ENCODE results near the gene HIVEP3. TPM values are rescaled to one million over a fixed set of nuclear protein-coding genes. Genes with fewer than 3 reads are reported as not detected.

Gene HIVEP3
- total RNA-seq, 1 donor, result 1.2 TPM

DNA sequence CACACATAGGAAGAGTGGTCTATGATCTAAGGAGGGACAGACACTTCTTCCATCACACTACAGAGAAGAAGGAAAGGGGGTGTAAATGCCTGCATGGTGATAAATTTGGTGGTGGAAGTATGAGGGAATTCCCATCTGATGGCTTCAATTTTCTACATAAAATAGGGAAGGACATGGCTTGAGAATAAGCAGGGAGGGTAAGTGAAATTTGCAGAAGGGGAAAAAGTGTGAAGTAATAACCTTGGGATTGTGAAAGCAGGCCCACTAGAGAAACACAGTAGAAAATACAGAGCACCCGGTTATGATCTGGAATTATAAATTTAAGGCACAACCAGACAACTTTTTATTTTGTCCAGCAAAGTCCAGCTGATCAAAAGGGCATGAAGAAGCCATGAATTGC is 22.7 kb upstream of the HIVEP3 start:
- TF ChIP-seq, protein P1, sequence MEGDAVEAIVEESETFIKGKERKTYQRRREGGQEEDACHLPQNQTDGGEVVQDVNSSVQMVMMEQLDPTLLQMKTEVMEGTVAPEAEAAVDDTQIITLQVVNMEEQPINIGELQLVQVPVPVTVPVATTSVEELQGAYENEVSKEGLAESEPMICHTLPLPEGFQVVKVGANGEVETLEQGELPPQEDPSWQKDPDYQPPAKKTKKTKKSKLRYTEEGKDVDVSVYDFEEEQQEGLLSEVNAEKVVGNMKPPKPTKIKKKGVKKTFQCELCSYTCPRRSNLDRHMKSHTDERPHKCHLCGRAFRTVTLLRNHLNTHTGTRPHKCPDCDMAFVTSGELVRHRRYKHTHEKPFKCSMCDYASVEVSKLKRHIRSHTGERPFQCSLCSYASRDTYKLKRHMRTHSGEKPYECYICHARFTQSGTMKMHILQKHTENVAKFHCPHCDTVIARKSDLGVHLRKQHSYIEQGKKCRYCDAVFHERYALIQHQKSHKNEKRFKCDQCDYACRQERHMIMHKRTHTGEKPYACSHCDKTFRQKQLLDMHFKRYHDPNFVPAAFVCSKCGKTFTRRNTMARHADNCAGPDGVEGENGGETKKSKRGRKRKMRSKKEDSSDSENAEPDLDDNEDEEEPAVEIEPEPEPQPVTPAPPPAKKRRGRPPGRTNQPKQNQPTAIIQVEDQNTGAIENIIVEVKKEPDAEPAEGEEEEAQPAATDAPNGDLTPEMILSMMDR (IDR thresholded peaks at IDR 0.05; ENCODE audit: insufficient read depth, low read length), result no peak
- DNase-seq (ENCODE audit: low read depth), result no peak
- no peak overlapping the region for H3K4me3 ChIP-seq (ENCODE audit: low read depth, low read length)

DNA sequence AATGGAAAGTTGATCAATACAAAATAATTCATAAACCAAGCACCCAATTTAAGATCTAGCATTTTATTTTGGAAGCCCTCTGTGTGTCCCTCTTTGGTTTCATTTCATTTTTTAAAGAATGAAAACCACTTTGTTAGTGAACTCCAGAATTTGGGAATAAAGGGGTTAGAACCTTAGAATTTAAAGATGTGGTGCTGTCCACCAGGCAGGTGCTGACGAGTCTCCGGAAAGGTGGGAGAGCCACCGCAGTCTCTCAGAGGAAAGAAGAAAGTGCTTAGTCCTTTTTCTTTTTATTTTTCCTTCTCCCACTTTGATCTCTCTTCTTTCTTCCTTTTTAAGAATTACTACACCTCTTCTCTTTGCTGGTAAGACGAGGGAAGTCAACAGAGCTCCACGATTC is 20.5 kb upstream of the HIVEP3 start:
- DNase-seq (ENCODE audit: low read depth), result no peak
- TF ChIP-seq, protein P1 (IDR thresholded peaks at IDR 0.05; ENCODE audit: insufficient read depth, low read length), result no peak

DNA sequence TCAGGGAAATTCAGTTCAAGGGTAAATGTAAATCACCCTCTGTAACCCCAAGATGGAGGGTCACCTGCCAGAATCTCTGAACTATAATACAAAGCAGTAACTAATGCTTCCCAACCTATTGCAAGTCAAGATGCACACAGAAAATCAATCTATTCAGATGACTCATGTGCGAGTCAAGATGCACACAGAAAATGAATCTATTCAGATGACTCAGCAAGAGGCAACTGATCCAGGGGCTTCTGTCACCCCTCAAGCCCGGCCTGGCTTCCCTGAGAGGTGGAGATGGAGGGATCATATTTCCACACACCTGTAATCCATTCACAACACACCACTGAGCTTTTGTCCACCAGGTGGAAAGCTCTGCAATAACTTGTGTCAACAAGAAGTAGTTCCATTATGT is 17.4 kb upstream of the HIVEP3 start:
- no peak overlapping the region for H3K4me3 ChIP-seq (ENCODE audit: low read depth, low read length)
- DNase-seq (ENCODE audit: low read depth), result peak; percentile 54
- TF ChIP-seq, protein P1 (IDR thresholded peaks at IDR 0.05; ENCODE audit: insufficient read depth, low read length), result peak; percentile 9

More for the DNA sequence above, 20.5 kb upstream of the HIVEP3 start:
- H3K4me3 ChIP-seq (ENCODE audit: low read depth, low read length), result no peak overlapping the region

DNA sequence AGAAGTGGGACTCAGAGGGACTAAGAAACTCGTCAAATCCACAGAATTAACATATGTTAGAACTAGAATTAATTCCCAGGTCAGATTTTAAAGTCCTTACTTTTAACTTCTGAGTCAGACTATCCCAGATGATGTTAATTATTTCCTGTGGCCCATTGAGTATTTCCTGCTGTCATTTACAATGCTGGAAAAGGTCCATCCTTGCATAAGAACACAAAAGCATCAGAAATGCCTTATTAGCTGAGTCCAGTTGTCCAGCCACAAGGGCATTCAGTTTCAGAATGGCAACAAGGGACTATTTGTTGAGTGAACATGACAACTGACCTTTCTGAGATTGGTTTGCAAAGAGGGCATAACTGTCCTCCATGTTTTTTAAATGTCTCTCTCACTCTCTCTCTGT is 16.5 kb upstream of the HIVEP3 start:
- peak; percentile 78 for DNase-seq (ENCODE audit: low read depth)
- no peak overlapping the region for H3K4me3 ChIP-seq (ENCODE audit: low read depth, low read length)
- TF ChIP-seq, protein P1 (IDR thresholded peaks at IDR 0.05; ENCODE audit: insufficient read depth, low read length), result no peak

DNA sequence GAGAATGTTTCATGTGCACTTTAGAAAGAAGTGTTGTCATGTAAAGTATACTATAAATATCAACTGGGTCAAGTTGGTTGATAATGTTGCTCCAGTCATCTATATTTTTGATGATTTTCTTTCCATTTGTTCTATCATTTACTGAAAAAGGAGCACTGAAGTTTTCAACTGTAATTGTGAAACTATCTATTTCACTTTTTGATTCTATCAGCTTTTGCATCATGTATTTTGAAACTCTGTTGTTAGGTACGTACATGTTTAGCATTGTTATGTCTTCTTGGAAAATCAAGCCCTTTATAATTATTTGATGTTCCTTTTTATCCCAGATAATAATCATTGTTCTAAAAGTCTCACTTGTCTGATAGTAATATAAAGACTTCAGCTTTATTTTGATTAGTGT is 14.4 kb upstream of the HIVEP3 start:
- TF ChIP-seq, protein P1 (IDR thresholded peaks at IDR 0.05; ENCODE audit: insufficient read depth, low read length), result no peak
- DNase-seq (ENCODE audit: low read depth), result no peak

DNA sequence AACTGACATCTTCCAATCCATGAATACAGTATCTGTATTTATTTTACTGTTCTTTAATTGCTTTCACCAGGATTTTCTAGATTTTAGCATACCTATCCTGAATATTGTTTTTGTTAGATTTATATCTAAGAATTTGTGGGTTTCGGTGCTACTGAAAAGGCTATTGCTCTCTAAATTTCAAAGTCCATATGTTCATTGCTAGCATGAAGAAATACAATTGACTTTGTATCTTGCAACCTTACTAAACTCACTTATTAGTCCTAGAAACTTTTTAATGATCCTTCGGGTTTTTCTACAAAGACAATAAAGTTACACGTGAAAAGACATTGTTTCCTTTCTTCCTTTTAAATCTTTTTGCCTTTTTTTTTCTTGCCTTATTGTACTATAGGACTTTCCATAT is 12.9 kb upstream of the HIVEP3 start:
- TF ChIP-seq, protein P1 (IDR thresholded peaks at IDR 0.05; ENCODE audit: insufficient read depth, low read length), result no peak
- DNase-seq (ENCODE audit: low read depth), result no peak
- H3K4me3 ChIP-seq (ENCODE audit: low read depth, low read length), result no peak overlapping the region

More for the DNA sequence above, 14.4 kb upstream of the HIVEP3 start:
- H3K4me3 ChIP-seq (ENCODE audit: low read depth, low read length), result no peak overlapping the region

DNA sequence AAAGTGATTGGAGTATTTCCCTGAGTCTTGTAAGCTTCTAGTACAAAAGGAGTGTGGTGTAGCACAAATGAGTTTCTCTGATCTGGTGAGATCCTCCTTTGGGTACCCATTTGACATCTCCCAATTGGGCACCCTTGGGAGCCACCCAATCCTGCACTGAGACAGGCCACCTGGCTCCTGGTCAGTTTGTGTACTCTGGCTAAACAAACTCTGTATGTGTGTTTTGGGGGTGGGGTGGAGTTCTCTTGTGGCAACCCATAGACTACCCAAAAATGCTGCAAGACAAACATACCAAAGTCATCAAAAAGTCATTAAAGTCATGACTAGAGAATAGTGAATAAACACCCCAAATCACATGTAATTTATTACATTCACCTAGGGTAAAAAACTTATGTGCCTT is 8.4 kb upstream of the HIVEP3 start:
- TF ChIP-seq, protein P1 (IDR thresholded peaks at IDR 0.05; ENCODE audit: insufficient read depth, low read length), result no peak
- H3K4me3 ChIP-seq (ENCODE audit: low read depth, low read length), result no peak overlapping the region
- DNase-seq (ENCODE audit: low read depth), result no peak

Data from fibroblast of the aortic adventitia (primary cell).